GM21786 (cell line): ENCODE measurements around the gene VSNL1.

Source experiments
- ATAC-seq: cut with Tn5 transposase; IDR thresholded peaks from one replicate; pipeline ENCODE4 v1.9.1; 2021; ENCODE audit not compliant: unreplicated experiment

VSNL1 gene

DNA sequence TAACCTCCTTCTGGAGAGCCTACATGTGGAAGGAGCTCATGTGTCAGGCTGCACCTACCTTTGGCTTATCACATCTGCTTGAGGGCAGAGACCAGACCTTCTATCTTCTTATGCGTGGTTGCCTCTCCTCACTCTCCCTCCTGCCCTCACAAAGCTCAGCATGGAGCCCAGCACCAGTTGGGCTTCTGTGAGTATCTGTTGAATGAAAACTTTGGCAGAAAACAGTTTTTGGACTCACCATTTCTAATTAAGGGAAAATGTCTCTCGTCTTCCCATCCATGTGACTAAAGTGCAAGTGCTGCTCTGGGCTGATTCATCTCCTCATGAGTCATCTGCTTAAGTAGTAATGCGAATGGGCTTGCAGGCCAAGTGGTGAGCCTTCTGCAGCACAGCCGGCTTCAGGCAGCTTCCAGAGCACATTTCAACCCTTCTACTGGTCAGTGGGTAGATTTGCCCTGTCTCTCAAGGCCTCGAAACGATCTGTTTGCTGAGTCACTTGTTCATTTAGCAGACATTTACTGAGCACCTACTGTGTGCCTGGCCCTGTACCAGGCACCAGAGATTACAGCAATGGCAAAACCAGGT lies 102.6 kb downstream of the VSNL1 start:
- no peak for ATAC-seq

DNA sequence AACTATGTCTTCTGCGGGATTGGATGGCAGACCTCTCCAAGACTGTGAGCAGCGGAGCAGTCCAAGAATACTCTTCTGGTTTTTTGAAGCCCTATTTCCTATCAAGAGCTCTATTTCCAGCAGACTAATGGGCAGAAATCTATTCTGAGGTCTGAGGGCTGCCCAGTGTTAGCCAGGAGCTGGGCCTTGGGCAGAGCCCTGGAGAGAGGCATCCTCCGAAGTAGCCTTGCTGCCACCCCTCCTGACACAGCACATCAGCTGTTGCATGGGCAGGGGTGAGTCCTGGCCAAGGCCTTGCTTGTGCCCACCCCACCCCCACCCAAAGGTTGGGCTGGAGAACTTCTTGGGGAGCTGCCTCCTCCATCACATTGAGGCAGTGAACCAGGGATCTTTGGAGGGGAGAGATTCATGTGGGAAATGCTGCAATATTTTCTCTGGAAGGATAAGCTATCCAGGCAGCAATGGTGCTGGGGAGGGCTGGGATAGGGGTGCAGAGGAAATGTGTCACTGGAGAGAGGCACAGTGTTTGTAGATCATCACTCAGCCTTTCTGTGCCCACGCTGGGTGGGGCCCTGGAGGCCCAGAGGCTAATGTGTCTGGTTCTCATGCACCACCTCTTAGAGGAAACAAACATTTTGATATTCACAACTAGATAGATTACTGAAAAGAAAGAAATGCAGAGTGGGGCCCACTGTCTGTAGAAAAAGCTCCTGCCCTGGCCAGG lies 104.7 kb downstream of the VSNL1 start:
- no peak for ATAC-seq

DNA sequence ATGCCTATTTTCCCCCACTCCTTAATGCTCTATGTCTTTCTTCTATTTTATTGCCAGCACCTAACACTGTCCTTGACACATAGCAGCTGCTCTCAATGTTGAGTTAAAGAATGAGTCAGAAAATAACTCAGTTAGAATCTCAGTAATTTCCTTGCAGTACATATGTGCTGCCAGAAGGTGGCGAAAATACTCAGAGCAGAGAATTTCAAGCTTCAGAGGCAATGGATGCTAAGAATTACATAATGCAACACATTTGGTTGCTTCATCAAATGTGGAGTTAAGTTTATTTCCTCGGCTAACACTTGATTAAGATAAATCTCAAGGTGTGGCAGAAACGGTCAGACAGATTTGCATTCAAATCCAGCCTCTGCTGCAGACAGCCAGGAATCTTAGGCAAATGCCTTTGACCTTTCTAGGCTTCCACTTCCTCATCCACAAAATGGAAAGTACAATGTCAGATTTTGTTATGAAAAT lies 105.6 kb downstream of the VSNL1 start:
- ATAC-seq: peak; percentile 86

DNA sequence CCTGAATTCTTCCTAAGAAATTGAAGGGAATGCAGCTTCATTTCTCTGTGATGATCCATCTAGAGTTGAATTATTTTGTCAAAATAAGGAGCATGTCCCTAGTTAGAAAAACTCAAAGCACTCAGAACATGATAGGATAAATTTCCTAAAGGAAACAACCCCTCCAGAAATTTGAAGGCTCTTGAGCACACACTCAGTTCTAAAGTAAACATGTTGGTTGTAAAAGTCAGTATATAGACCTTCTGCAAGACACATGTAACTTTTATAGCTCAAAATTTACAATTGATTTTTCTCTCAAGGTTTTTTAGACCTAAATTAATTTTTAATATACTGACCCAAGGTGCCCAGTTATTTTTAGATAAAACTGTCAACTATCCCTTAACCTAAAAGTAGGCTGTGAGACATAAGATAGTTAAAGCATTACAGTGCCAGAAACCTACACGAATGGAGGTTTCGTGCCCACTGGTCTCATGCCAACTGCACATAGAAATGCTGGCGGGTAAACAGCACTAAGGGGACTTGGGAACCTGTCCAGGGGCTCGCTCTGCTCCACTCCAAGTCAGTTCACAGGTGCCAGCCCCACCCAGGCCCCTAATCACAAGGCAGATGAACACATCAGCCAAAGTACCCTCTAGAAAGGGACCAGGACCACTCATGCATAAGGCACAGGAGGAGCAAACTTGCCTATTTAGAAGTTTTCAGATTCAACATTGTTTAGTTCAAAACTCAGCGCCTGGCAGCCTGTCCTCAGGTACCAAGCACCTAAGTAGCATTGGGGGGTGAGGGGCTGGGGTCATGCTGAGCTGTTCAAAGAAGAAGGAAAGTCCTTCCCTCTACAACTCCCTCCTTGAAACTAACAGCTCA lies 106.6 kb downstream of the VSNL1 start:
- no peak for ATAC-seq

DNA sequence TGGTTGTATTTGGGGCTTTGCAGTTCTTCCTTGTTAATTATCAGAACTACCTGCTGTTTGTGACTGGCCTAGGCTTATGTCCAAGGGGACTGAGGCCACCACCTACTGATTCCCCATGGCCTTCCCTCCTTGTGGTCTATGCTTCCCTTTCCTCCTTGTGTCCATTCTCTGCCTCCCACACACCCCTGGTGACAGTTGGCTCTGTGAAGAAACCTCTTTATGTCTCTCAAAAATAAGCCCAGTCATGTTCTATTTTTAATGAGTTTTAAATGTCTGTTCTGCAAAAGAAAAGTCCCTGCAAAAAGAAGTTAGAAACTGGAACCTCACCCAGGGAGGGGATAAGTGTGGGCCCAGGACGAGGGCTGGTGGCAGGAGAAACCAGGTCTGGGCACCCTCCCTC lies 108.1 kb downstream of the VSNL1 start:
- ATAC-seq: no peak

DNA sequence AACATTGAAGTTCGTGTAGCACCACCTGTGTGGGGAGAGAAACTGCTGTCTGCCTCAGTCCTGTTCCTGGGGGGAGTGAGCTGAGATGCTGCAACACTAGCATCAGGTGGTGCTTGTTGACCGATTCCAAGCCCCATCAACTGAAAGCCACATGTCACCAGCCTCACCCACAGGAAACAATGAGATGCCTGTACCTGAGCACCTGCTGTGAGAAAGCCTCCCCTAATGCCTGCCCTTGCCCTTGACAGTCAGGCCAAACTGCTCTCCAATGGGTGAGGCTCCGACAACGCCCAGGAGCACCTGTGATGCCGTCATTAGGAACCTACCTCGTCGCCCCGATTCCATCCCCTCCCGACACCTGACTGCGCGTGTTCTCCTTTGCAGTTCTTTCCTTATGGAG lies 108.5 kb downstream of the VSNL1 start:
- no peak for ATAC-seq

DNA sequence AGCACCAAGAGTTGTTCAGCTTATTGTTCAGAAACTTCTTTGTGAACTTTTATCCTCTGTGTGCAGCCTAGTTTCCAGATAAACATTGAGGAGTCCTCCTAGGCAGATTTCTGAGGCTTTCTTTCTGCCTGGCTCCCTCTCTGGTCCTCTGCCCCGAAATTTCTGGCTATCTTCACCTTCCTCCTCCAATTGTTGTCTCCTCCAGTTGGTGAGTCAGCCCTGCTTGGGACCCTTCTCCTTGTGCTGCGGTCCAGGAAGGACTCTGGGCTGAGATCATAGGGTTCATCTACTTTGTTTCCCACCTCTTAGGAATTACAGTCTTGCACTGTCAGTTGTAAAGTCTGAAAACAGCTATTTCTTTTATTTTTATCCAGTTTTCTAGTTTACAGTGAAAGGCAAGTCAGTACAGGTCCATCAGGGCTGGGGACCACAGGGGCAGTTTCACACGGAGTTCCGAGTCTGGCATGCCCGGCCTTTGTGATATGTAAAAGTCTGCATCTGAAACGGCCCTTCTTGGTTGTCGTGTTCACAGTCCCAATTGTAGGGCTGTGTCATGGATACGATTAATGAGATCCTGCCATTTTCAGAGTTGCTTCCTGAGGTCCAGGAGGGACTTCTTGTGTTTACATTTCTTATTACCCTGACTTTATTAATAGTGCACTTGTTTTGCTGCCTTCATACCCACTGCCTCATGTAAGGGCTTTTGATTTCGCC lies 112.3 kb downstream of the VSNL1 start:
- ATAC-seq: no peak

DNA sequence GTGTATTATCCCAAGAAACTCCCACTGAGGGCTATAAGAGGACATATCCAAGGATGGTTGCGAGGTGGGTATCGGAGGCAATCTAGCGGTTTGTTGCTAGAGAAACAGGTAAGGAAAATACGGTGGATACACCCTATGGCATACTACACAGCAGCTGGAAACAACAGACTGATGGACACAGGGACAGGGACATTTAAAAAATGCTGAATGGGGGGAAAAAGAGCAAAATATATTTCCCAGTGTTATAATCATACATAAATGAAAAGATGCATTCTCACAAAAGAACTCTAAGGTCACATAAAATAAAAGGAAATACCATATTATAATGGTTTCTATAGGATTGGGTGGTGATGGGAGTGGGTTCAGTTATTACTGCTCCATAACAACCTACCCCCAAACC lies 117.3 kb downstream of the VSNL1 start:
- ATAC-seq: no peak

DNA sequence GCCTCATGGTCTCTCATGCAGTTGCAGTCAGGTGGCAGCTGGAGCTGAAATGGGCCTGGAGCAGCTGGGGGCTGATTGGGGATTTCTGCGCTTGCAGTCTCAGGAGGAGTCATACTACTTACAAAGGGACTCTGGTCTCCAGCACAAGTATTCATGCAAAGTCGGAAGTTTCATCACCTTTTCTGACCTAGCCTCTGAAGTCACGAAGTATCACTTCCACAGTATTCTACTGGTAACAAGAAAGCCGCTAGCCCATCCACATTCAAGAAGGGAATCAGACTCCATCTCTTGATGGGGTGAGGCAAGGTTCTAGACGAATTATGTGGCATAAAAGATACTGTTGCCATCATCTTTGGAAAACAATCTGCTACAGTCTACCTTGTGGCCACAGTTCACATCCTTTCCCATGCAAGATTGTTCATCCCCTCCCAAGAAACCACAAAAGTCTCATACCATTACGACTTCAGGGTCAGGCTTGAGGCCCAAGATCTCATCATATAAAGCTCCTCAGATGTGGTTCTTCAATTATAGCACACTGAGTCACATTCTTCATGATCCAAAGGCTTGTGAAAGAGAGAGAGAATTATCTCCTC lies 117.9 kb downstream of the VSNL1 start:
- ATAC-seq: peak; percentile 68

DNA sequence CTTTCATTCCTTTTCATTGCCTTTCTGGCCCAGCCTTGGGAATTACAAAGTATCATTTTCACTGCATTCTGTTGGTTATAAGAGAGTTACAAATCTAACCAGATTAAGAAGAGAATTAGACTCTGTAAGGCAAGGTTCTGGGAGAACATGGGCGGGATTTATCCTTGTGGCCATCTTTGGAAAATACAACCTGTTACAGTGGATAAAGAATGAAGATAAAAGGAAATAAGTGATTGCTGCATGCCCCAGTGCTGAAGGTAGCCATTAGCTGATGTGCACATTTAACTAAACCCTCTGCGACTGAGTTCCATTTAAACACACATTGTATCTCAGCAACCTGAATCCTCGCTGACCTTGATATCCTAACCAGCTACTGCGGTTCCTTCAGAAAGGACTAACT lies 119.7 kb downstream of the VSNL1 start:
- ATAC-seq: no peak

DNA sequence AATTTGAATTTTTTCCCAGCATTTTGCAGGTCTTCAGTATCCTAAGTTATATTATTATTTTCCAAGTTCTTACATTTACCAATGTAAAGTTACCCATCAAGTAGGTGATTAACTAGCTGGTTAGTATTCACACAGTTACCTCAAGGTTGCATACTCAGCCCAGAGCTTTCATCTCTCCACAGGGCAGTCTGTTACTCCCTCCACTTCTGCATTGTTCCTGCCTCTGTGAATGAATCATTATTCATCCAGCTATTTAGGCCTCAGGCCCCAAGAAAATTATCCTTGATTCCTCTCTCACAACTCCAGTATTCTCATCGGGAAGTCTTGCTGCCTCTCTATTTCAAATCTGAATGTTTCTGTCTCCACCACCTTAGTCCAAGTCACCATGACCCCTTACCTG lies 121.0 kb downstream of the VSNL1 start:
- no peak for ATAC-seq

DNA sequence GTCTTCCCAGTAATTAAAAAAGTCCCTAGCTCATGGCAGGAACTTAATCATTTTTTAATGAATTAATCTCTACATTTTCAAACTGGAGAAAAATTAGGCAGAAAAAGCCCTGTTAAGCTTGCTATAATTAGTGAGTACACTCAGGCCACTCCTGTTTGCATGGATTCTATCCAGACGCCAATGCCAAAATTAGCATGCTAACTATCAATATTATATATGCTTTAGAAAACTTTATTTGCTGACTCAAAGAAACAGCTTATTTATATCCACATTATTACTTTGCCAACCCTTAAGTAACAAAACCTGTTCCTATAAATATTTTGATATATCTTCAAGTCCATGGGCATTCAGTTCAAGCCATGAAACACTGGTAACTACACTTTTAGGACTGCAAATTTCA lies 122.2 kb downstream of the VSNL1 start:
- ATAC-seq: no peak

DNA sequence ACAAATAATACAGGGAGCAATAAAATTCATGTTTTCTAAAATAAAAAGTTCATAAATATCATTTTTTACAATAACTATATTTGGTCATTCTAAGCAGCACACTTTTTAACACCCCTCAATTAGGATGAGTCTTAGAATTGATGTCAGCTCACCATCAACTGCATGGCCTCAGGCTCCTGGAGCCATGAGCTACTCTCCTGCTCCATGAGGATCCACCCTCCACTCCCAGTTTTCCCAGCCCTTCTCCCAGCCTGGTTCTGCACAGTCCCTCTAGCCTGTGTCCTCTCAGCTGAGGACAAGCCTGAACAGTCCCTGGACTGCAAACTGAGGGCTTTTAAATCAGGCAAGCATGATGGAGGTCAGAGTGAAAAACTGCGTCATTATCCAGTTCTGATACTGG lies 124.0 kb downstream of the VSNL1 start:
- ATAC-seq: no peak

DNA sequence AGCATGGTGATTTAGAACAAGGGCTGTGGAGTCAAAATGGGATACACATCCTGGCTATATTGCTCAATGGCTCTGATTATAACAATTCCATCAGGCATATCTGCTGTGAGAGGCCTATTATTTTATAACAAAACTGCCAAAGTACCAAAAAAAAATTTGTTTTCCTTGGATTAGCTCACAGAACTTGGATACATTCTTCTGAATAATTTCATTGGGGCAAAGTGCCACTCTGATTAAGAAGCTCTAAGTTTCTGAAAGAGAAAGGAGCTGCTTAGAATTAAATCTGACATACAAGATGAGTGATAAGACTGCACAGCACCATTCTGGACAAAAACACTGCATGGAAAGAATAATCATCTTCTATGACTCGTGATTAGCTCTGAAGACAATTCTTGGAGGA lies 127.4 kb downstream of the VSNL1 start:
- no peak for ATAC-seq

DNA sequence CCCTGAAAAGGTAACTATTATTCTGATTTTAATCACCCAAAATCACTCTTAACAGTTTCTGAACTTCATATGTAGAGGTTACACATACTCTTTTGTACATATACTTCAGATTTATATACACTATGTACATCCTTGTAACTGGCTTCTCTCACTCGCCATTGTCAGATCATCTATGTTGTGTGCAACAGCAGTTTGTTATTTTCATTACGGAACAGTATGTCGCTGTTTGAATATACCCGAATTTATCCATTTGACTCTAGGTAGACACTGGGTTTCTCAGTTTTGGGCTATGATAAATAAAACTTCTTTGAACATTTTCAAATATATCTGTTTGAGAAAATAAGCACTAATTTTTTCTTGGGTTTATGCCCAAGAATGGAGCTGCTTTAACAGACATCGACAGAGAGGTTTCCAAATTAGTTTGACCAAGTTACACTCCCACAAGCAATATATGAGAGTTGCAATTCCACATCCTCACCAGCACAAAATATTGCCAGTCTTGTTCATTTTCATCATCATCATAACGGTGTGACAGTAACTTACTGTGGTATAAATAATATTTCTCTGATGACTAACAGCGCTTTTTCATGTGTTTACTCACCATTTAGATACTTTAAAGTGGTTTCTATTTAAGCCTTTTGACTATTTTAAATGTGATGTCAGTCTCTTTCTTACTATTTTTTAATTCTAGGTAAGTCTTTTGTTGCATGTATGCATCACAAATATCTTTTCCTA lies 132.3 kb downstream of the VSNL1 start:
- ATAC-seq: no peak

DNA sequence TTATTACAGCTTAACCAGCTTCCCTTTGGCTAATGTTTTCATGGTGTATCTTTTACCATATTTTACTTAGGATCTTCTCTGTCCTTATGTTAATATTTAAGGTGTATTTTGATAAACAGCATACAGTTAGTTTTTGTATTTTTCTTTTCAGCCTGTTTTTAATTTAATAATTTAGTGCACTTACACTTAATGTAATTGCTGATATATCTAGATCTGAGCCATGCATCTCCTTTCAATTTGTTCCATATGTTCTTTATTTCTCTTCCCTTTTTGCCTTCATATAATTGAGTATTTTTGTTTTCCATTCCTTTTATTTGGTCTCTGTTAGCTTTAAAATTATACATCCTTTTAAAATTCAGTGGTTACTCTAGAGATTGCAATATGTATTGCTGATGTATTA lies 134.3 kb downstream of the VSNL1 start:
- no peak for ATAC-seq

DNA sequence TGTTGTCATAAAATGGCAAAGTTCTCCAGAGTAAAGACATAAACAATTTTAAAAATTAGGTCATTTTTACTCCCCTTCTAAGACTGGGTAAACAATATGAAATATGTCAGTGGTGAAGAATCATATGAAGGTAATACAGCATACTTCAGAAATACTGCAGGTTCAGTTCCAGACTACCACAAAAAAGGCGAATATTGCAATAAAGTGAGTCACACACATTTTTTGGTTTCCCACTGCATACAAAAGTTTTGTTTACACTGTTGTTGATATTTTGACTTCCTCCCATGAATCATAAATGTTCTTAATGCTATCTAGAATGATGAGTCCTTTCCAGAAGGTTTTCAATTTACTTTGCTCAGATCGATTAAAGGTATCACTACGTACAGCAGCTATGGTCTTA lies 139.6 kb downstream of the VSNL1 start:
- no peak for ATAC-seq

DNA sequence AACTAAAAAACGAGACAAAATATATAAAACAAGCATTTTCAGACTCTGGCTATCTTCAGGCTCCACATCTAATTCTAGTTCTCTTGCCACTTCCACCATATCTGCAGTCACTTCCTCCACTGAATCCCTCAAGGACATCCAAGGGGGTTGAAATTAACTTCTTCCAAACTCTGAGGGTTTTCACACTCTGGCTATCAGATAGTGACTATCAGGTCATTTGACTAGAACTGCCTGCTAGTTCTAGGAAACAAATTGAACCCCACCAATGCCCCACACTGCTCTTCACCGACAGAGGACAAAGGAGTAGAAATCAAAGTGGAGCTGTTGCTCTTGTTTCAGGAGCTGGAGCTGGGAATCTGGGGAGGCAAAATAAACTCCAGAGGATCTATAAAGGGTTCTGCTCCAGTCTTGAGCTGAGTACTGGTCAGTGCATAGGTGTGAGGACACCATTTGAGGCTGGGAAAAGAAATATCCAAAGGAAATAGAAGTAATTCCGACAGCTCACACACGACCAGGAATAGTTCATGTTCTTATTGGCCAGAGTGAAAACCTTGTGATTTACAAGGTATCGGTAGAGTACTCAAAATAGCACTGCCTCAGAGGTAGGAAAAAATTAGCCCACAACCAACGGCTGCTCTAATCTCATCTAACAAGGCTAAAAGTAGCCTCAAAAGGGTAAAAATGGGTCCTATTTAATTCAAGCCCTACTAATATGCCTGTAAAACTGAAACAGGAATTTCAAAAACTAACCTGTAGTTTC lies 141.8 kb downstream of the VSNL1 start:
- ATAC-seq: no peak

DNA sequence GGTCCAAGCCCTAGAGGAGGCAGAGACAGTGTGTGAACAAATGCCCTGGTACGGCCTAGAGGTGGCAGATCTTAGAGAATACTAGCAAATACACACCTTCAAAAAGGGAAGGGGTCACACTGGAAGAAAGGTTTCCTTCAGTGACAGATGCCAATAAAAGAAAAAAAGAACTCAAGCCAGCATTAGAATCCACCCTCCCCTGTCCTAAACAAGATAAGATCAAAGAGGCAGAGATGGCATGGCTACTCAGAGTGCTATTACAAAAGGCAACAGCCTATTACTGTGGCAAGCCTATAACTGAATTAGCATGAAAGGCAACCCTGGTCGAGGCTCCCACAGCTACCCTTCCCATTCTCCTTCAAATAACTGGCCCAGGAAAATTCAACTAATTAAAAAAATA lies 143.5 kb downstream of the VSNL1 start:
- ATAC-seq: no peak

DNA sequence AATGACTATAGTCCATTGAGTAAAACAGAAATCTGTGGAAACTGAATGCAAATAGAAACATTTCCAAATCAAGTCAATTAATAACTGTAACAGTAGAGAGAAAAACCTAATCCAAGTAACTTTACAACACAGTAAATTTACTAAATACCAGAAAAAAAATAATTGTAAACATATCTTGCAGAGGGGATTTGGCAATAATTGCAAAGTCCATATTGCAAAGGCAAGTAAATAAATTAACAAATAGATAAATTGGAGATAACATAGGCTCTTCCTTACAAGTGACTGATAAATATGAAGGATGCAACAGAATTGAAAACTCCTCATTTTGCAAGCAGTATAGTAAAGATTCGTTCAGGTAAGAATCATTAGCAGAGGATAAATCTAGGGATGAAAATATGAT lies 148.1 kb downstream of the VSNL1 start:
- no peak for ATAC-seq
